ES-I3 (cell line): ENCODE results near the gene CCDC60.

Experiments
- H3K36me3 ChIP-seq: 2 replicates; pipeline ENCODE4 v1.6.1; 2013; ENCODE audit warnings: mild to moderate bottlenecking, low read length, control low read depth, moderate library complexity; ENCODE audit not compliant: insufficient read depth
- H3K4me1 ChIP-seq: 2 replicates; pipeline ENCODE4 v1.6.1; 2013; ENCODE audit warnings: mild to moderate bottlenecking, control low read depth, low read length; ENCODE audit not compliant: insufficient read depth
- H3K9ac ChIP-seq: 2 replicates; pipeline ENCODE4 v1.6.1; 2013; ENCODE audit warnings: low read depth, mild to moderate bottlenecking, low read length, moderate library complexity
- H3K9me3 ChIP-seq: 2 replicates; pipeline ENCODE4 v1.6.1; 2013; ENCODE audit warnings: mild to moderate bottlenecking, low read length, moderate library complexity; ENCODE audit not compliant: control insufficient read depth, insufficient read depth

Gene CCDC60

DNA sequence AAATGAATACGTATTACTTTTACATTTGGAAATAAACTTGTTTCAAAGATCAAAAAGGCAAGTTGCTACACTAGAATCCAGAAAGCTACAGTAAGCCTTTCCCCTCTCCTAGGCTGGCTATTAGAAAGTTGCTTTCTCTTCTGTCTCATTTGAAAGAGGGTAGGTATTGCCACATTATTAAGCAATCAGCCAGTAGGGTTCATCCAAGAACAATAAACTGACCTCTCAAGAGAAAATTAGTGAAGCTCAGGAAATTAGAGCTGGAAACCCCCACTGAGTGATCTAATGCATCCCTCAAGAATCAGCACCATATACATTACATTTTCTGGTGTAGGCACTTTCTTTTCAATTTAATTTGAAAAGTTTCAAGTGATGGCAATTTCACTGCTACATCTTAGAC lies 254.6 kb downstream of the CCDC60 start:
- Histone ChIP-seq H3K4me1 (no peaks in the 10 kb centered on the region), H3K9me3 (no peaks in the 10 kb centered on the region), H3K36me3 (no peaks in the 10 kb centered on the region), H3K9ac (no peak overlapping the region)

DNA sequence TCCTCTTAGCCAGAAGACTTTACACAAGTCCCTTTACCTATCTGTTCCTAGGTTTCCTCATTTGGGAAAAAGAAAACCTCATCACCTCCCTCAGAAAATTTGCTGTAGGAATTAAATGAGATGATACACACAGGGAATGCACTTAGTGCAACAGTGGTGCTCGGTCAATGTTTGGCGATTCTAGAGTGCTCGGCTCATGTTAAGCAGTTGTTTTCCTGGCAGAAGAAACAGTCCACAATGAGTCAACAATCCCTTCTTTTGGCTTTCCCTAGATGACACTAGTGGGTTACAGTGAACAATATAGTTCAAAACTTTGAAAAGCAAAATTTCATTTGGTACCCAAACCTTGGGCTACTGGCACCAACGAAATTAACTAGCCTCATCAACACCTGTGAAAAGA lies 255.1 kb downstream of the CCDC60 start:
- H3K4me1 ChIP-seq: no peaks in the 10 kb centered on the region
- H3K9me3 ChIP-seq: no peaks in the 10 kb centered on the region
- H3K9ac ChIP-seq: no peak overlapping the region
- no peaks in the 10 kb centered on the region for H3K36me3 ChIP-seq
